Peyer's patch (tissue), 4 donors: ENCODE results near the gene SPAG16. TPM values are rescaled to one million over a fixed set of nuclear protein-coding genes. Genes with fewer than 3 reads are reported as not detected.

Experiments
- DNase-seq, 3 donors: peaks; one replicate each; pipeline ENCODE4 v3.0.0-alpha.2; 2017 to 2019
- H3K27ac ChIP-seq, 4 donors: fragments of 200-600 bp; sonication (generic); one replicate each; pipeline ENCODE4 v1.5.1; 2016 to 2019
- H3K27me3 ChIP-seq, 2 donors: fragments of 200-600 bp; sonication (generic); one replicate each; pipeline ENCODE4 v1.5.1; 2019
- H3K36me3 ChIP-seq, 3 donors: fragments of 200-600 bp; sonication (generic); one replicate each; pipeline ENCODE4 v1.5.1; 2016 to 2019
- H3K4me1 ChIP-seq, 4 donors: fragments of 200-600 bp; sonication (generic); one replicate each; pipeline ENCODE4 v1.5.1; 2016 to 2019
- H3K4me3 ChIP-seq, 4 donors: fragments of 200-600 bp; sonication (generic); 1 replicate in 3 of 4; 2 replicates in 1 of 4; pipeline ENCODE4 v1.5.1; 2016 to 2019; ENCODE audit warnings: mild to moderate bottlenecking in 1 of 4
- H3K9me3 ChIP-seq, 4 donors: fragments of 200-600 bp; sonication (generic); one replicate each; pipeline ENCODE4 v1.5.1; 2016 to 2019; ENCODE audit warnings: mild to moderate bottlenecking in 1 of 4
- POLR2A ChIP-seq, 2 donors: fragments of 450-650 bp; IDR thresholded peaks; one replicate each; pipeline ENCODE4 v1.5.1; 2017; ENCODE audit warnings: antibody characterized with exemption in 2 of 2, mild to moderate bottlenecking in 2 of 2, moderate library complexity in 2 of 2
- total RNA-seq, 4 donors: library from RNA; depleted of rRNA; stranded (reverse); fragments of >200 nt; gene quantifications; one replicate each; pipeline ENCODE4 v1.1.0, GENCODE V29; 2016
- TF ChIP-seq, protein P1 (sequence below), 6 experiments: fragments of 450-650 bp in 4 of 6; fragments of 200-600 bp in 2 of 6; sonication (generic) in 1 of 6; IDR thresholded peaks; one replicate each; pipeline ENCODE4 v1.5.1; 2017 to 2019; ENCODE audit warnings: antibody characterized with exemption in 6 of 6, mild to moderate bottlenecking in 3 of 6, moderate library complexity in 1 of 6

Gene SPAG16
- total RNA-seq, 4 donors from 2014 or later, result 5.5 to 43.7 (median 10.0) TPM

DNA sequence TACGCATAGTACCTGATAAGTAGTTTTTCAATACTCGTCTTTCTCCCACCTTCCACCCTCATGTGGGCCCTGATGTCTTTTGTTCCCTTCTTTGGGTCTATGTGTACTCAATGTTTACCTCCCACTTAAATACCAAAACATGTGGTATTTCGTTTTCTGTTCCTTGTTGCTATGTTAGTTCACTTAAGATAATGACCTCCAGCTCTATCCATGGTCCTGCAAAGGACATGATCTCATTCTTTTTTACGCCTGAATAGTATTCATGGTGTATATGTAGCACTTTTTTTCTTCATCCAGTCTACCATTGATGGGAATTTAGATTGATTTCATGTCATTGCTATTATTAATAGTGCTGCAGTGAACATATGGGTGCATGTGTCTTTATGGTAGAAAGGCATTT is 816.2 kb downstream of the SPAG16 start:
- Histone ChIP-seq H3K27ac (no peak overlapping the region), H3K9me3 (no peaks in the 10 kb centered on the region), H3K27me3 (no peaks in the 10 kb centered on the region), H3K4me1 (no peaks in the 10 kb centered on the region), H3K4me3 (no peak overlapping the region), H3K36me3 (no peaks in the 10 kb centered on the region)
- DNase-seq, result no peak
- TF ChIP-seq, protein P1, sequence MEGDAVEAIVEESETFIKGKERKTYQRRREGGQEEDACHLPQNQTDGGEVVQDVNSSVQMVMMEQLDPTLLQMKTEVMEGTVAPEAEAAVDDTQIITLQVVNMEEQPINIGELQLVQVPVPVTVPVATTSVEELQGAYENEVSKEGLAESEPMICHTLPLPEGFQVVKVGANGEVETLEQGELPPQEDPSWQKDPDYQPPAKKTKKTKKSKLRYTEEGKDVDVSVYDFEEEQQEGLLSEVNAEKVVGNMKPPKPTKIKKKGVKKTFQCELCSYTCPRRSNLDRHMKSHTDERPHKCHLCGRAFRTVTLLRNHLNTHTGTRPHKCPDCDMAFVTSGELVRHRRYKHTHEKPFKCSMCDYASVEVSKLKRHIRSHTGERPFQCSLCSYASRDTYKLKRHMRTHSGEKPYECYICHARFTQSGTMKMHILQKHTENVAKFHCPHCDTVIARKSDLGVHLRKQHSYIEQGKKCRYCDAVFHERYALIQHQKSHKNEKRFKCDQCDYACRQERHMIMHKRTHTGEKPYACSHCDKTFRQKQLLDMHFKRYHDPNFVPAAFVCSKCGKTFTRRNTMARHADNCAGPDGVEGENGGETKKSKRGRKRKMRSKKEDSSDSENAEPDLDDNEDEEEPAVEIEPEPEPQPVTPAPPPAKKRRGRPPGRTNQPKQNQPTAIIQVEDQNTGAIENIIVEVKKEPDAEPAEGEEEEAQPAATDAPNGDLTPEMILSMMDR (IDR thresholded peaks at IDR 0.05), result no peak
- no peak for TF ChIP-seq POLR2A (IDR thresholded peaks at IDR 0.05)

DNA sequence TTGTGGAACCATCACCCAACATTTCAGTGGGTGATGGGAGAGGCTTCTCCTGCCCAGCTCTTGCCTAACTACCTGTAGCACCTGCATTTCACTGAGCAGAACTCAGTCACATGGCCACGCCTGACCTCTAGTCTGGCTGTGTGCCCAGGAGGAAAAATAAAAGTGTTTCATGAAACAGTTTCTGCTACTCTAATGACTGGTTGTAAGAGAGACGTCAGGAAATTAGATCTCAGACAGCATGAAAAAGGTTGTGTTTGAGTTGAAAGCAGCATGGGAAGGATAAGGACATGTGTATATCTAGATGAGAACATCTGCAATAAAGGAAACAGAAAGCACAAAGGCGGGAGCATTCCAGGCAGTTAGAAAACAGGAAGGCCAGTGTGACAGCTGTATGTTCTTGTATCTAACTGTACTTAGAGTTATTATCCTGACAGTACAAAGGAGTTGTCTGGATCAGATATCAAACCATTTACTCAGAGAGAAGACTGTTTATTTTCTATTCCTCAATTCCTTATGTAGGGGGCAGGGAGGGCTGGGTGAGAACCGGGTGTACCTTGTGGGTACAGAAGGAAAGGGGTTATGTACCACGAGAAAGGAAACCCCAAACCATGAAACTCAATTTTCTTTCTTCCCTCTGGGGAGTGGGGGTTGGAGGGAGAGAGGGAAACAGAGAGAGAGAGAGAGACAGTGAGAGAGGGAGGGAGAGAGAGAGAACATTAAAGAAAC is 819.2 kb downstream of the SPAG16 start:
- H3K9me3 ChIP-seq, result no peaks in the 10 kb centered on the region
- no peaks in the 10 kb centered on the region for H3K4me1 ChIP-seq
- H3K27ac ChIP-seq, result no peak overlapping the region
- DNase-seq, result no peak
- H3K36me3 ChIP-seq, result no peaks in the 10 kb centered on the region
- no peaks in the 10 kb centered on the region for H3K27me3 ChIP-seq
- TF ChIP-seq, protein P1 (IDR thresholded peaks at IDR 0.05), result no peak
- no peak for TF ChIP-seq POLR2A (IDR thresholded peaks at IDR 0.05)
- no peak overlapping the region for H3K4me3 ChIP-seq

- Histone ChIP-seq H3K27ac (no peak overlapping the region), H3K9me3 (no peaks in the 10 kb centered on the region), H3K27me3 (no peaks in the 10 kb centered on the region), H3K4me3 (no peak overlapping the region), H3K36me3 (no peaks in the 10 kb centered on the region), H3K4me1 (no peaks in the 10 kb centered on the region)
- no peak for TF ChIP-seq POLR2A (IDR thresholded peaks at IDR 0.05)
- TF ChIP-seq, protein P1 (IDR thresholded peaks at IDR 0.05), result no peak
- DNase-seq, result no peak
These were observed 820.0 kb downstream of the SPAG16 start for GRCh38 chr2:214104219-214104618.

DNA sequence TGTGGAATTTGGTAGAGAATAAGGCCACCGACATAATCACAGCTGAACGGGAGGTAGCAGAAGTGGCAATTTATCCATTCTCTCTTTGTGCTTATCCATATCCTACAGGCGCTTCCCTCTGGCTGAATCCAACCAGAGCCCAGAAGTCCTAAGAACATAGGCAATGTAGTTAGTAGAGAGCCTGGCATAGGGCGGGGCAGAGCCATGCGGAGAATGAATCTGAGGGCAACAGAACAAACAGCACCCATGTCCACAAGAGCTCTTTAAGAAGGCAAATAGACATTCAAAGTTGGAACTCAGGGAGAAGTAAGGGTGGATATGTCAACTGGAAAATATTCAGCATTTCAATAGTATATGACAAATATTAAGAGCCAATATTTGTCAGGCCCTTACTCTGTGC is 820.7 kb downstream of the SPAG16 start:
- H3K27ac ChIP-seq, result no peak overlapping the region
- H3K27me3 ChIP-seq, result no peaks in the 10 kb centered on the region
- H3K36me3 ChIP-seq, result no peaks in the 10 kb centered on the region
- no peak for TF ChIP-seq POLR2A (IDR thresholded peaks at IDR 0.05)
- TF ChIP-seq, protein P1 (IDR thresholded peaks at IDR 0.05), result no peak
- DNase-seq, result no peak
- no peaks in the 10 kb centered on the region for H3K4me1 ChIP-seq
- H3K4me3 ChIP-seq, result no peak overlapping the region
- no peaks in the 10 kb centered on the region for H3K9me3 ChIP-seq

- Histone ChIP-seq H3K27ac (no peak overlapping the region), H3K27me3 (no peaks in the 10 kb centered on the region), H3K4me3 (no peak overlapping the region), H3K36me3 (no peaks in the 10 kb centered on the region), H3K9me3 (no peaks in the 10 kb centered on the region), H3K4me1 (no peaks in the 10 kb centered on the region)
- TF ChIP-seq, protein P1 (IDR thresholded peaks at IDR 0.05), result no peak
- TF ChIP-seq POLR2A (IDR thresholded peaks at IDR 0.05), result no peak
- DNase-seq, result no peak
These were observed 823.5 kb downstream of the SPAG16 start for GRCh38 chr2:214107726-214108125.
